NT2/D1 (cell line): ENCODE measurements around the gene MROH2A.

Experiments
- SUZ12 ChIP-seq: IDR thresholded peaks from 2 replicates; pipeline ENCODE4 v1.6.1; 2011; ENCODE audit not compliant: insufficient read length, insufficient read depth; ENCODE audit errors: extremely low read depth
- ZNF274 ChIP-seq: IDR thresholded peaks from 2 replicates; pipeline ENCODE4 v1.6.1; 2011; ENCODE audit warnings: mild to moderate bottlenecking, low read depth, low read length

DNA sequence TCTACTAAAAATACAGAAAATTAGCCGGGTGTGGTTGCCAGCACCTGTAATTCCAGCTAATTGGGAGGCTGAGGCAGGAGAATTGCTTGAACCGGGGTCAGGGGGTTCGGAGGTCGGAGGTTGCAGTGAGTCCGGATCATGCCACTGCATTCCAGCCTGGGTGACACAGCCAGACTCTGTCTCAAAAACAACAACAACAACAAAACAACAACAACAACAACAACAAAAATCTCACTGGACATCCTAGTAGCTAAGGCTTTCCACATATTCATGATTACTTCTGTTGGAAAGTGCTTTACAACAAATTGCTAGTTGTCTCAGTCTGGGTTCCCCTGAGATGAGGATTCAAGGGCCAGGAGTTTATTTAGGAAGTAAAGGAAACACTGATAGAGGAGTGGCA is 4.3 kb upstream of the MROH2A start:
- TF ChIP-seq SUZ12, result no peak
- TF ChIP-seq ZNF274, result no peak
